NCI-H1092 treated with DMSO at 0.1 percent for 48 hours (cell line): ENCODE data around the gene RPS2.

ENCODE experiments used
- DNase-seq: peaks from one replicate; lab custom pipeline; 2025; lab: John Stamatoyannopoulos, UW

The RPS2 gene

DNA sequence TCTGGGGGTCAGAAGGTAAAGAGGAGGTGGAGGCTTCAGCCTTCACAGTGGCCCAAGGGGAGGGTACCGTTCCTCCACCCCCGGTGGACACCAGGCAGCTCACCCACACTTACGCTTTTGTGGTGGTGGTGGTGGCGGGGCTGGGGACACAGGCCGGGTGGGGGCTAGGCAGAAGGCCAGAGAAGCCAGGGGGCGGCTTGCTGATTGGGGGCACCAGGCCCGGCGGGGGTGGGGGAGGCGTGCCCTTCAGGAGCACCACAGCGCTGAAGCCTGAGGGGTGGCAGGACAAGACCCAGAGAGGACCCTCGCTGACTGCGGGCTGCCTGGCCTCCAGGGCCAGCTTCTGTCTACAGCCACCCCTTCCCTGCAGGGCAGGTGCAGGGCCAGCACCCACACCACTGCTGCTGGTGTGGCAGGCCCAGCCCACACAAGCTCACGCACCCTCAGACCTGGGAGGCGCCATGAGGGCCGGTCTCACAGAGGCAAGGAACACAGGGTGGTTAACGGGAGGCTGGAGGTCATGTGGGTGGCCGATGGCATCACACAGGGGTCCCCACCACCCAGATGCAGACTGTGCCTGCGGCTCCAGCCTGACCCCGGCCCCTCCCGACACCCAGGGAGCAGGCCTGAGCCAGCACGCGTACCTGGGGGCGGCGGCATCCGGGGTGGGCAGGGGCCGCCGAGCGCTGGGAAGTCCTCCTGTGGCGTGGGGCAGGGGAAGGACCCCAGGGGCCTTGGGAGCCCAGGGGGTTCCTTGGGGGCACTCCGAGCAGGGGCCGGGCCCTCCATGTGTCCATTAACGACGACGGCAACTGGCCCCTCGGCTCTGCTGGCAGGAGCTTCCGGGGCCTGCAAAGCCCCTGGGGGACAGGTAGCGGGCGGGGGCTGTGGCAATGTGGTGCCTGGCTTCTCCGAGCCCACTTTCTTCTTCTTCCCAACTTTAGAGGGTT is 34.5 kb upstream of the RPS2 start:
- DNase-seq, result no peak

GRCh38 chr16:1998360-1998835 is 33.8 kb upstream of the RPS2 start:
- DNase-seq, result no peak

GRCh38 chr16:1997494-1998359 is 33.1 kb upstream of the RPS2 start:
- DNase-seq, result no peak

GRCh38 chr16:1993731-1994131 is 29.1 kb upstream of the RPS2 start:
- DNase-seq, result no peak

DNA sequence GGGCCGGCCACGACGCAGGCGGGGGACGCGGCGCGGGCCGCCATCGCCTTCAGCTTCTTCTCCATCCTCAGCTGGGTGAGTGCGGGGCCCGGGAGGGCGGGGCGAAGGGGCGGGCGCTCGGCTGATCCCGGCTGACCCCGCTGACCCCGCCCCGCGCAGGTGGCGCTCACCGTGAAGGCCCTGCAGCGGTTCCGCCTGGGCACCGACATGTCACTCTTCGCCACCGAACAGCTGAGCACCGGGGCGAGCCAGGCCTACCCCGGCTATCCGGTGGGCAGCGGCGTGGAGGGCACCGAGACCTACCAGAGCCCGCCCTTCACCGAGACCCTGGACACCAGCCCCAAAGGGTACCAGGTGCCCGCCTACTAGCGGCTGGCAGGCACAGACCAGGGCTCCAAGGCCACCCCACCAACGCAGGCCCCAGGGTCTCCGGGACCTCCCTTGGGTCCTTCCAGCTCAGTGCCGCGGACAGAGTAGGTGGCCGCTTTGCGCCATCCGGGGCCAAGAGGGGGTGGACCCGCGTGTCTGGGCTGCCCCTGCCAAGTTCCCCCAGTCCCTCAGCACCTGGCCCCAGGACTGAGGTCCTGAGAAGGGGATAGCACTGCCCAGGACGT is 28.2 kb upstream of the RPS2 start:
- DNase-seq, result no peak

DNA sequence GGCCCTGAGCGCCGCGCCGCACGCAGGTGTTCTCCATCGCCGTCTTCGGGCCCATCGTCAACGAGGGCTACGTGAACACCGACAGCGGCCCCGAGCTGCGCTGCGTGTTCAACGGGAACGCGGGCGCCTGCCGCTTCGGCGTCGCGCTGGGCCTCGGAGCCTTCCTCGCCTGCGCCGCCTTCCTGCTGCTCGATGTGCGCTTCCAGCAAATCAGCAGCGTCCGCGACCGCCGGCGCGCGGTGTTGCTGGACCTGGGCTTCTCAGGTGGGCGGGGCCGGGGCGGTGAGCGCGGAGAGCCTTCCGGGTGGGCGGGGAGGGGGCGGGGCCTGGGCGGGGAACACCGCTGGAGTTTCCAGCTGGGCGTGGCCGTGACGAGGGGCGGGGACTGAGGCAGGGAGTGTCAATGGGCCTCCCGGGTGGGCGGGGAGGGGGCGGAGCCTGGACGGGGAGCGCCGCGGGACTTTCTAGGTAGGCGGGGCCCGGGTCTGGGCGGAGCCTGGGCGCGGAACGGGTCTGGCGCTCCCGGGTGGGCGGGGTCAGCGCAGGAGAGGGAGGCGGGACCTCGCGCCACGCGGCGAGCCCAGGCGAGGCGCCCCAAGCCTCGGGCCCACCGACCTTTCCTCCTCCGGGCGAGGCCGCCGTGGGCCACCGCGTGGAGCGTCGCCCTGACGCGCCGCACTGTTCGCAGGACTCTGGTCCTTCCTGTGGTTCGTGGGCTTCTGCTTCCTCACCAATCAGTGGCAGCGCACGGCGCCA is 27.5 kb upstream of the RPS2 start:
- DNase-seq, result no peak

DNA sequence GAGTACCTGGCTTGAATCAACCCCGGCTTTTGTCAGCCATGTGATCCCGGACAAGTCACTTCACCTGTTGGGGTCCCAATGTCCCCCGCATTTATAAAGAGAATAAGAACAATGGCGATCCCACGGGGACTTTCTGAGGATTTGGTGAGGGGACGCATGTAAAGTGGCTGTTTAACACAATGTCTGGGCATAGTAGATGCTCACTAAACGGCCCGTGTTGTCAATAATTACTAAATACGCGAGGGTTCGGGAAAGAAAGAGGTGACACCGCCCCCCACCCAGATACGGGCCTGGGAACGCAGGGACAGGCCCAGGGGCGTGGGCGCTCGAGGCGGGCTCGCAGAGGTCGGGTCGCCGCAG is 26.9 kb upstream of the RPS2 start:
- DNase-seq, result no peak

- no peak for DNase-seq
These were observed 26.5 kb upstream of the RPS2 start for GRCh38 chr16:1991135-1991551.

DNA sequence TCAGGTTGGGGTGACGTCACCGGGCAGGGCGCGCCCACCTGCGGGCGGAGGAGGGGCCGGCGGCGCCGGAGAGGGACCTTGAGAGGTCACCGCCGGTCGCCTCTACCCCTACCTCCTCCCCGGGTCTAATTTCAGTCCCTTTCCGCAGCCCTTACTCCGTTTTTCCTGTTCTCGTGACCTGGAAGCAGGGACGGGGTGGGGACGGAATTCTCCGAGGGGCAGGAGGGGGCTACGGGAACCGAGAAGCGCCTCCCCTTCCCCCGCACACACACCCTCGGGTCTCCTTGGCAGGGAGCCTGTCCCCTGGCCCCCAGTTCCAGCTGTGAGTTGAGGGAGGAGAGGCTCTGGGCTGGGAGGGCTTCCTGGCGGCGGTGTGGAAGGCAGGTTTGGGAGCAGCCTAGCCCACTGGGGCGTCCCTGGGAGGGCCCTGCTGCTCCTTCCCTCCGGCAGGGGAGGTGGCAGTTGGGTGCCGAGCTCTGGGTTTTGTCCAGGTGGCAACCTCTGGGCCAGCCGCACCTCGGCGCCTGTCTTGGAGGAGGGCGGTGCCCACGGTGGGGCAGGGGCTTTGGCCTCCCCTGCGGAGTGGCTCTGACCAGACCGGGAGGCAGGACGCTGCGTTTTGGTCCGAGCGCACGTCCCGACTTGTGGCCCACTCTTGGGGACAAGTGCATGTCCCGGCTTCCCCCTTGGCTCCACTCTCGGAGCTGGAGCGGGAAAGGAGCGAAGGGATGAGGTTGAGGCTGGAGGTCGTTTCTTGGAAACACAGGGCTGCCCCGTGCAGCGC is 25.9 kb upstream of the RPS2 start:
- DNase-seq, result peak; percentile 4

DNA sequence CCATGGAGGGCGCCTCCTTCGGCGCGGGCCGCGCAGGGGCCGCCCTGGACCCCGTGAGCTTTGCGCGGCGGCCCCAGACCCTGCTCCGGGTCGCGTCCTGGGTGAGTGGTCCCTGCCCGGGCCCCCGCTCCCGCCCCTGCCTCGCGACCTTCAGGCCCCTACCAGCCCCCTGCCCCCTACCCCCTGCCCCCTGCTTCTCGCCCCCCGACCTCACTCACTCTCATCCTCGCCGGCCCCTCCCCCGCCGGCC is 25.4 kb upstream of the RPS2 start:
- no peak for DNase-seq

DNA sequence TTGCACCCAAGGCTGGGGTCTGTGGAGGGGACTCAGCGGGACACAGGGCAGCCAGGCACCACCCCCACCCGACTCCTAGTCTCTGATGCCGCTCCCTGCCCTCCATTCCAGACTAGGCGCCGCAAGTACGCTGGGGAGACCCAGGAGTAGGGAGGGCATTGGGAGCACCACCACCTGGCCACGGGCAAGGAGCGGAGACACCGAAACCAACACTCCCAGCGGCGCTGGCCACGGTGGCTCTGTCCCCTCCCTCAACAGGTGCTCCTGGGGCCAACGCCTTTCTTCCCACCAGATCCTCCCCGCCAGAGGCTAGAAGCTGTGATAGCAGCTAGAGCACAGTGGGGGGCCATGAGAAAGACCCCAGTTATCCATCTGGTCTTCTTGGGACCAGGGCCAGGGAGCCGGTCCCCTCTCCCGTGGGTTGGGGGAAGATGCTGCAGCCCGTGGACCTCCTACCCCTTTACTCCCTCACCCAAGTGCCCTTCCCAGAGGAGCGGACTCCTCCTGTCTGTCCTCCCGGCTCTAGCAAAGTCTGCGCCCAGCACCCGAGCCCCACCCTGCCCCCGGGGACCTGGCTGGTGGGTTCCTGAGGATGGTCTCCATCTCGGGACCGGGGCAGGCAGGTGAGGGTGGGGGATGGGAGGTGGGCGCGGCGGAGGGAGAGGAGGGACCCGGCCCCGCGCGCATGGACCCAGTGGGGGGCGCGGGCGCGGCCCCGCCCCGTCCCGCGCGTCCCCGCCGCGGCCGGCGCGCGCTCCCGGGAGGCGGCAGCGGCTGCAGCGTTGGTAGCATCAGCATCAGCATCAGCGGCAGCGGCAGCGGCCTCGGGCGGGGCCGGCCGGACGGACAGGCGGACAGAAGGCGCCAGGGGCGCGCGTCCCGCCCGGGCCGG is 24.8 kb upstream of the RPS2 start, which contains the start of gene SYNGR3:
Gene SYNGR3 (plus strand): TSS at position 762 of the 892 bp plus-strand sequence. CDS start 133 bp downstream, outside the sequence.
- peak; percentile 19 for DNase-seq

GRCh38 chr16:1987198-1987597 is 22.6 kb upstream of the RPS2 start:
- no peak for DNase-seq

DNA sequence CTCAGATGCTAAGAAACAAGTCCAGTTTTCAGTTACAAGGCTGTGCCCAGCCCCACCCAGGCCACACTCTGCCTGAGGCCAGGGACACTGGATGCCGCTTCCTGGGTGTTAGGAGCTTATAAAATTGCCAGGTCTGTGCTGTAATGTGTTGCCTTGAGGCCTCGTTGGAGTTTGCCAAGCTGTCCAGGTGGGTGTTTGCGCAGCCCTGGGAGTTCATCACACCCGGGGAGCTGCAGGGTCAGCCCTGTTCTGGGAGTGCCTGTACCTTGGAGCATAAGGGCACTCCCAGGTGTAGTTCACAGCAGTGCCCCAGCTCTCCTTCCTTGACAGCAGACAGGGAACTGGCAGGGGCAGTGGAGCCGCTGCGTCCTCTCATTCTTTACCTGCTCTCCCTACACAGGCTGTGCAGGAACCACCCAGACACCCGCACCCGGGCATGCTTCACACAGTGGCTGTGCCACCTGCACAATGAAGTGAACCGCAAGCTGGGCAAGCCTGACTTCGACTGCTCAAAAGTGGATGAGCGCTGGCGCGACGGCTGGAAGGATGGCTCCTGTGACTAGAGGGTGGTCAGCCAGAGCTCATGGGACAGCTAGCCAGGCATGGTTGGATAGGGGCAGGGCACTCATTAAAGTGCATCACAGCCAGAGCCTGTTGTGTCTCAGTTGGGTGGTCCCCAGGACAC is 21.0 kb upstream of the RPS2 start:
- no peak for DNase-seq

DNA sequence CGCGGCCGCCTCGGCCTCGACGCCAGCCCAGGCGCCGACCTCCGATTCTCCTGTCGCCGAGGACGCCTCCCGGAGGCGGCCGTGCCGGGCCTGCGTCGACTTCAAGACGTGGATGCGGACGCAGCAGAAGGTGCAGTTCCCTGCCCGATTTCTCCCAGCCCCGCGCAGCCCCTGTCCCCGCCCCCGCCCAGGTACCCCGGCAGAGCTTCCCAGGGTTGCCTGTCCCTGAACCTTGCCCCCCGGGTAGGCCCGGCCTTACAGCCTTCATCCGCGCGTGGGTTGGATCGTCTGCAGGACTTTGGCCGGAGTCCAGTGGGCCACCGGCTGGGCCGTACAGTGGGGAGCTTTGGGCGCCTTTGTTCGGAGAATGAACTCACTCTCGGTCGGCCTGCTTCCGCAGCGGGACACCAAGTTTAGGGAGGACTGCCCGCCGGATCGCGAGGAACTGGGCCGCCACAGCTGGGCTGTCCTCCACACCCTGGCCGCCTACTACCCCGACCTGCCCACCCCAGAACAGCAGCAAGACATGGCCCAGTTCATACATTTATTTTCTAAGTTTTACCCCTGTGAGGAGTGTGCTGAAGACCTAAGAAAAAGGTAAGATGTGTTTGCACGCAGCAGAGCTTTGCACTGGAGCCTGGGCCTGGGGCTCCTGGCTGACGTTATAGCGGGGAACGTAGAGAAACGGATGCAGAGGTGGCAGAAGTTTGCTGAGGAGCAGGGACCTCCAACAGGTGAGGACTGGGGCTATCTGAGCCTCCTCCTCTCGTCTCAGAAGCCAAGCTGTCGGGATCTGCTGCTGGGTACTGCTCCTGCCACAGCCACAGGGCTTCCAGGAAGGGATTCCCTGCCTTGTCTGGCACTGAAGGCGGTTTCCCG is 20.0 kb upstream of the RPS2 start:
- no peak for DNase-seq

DNA sequence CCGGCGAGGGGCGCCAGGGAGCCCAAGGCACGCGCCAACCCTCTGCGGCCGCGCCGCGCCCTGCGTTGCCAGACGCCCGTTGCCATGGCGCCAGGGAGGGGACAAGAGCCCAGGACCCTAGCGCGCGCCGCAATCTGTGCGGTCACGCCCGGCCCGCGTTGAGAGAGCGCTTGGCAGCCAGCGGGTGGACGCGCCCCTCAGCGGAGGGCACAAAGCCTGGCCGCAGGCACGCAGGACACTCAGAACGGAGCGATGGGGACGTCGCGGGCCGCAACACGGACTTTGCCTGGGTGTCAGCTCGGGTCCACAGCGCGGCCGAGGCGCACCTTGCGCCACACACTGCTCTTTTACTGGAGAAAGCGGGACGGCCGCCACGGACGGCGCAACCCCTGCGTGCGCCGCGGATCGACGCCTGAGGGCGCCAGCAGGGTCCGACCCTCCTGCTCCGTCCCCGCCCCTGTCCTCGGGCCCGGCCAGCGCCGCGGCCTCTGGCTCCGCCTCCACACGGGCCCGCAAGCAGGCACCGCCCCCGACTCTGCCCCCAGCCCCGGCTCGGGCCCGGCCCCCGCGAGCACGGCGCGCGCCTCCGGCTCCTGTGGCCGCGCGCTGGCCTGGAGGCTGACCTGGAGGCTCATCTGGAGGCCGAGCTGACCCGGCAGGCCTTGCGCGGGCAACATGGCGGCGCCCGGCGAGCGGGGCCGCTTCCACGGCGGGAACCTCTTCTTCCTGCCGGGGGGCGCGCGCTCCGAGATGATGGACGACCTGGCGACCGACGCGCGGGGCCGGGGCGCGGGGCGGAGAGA is 19.1 kb upstream of the RPS2 start, which contains the start of gene GFER:
Gene GFER (plus strand): TSS at position 650 of the 803 bp plus-strand sequence. CDS start 26 bp downstream, at position 676.
- peak; percentile 85 for DNase-seq

- DNase-seq, result no peak
These were observed 18.4 kb upstream of the RPS2 start for GRCh38 chr16:1982991-1983543.

GRCh38 chr16:1982013-1982433 is 17.4 kb upstream of the RPS2 start:
- DNase-seq, result peak; percentile 54
